Thoracic aorta (tissue), 2 donors: ENCODE measurements around the gene NEMF. TPM values are rescaled to one million over a fixed set of nuclear protein-coding genes. Genes with fewer than 3 reads are reported as not detected.

ENCODE experiments used
- ATAC-seq: fragments of 150-250 bp; one replicate; pipeline ENCODE4 v1.8.0; 2017; ENCODE audit warnings: low read depth; ENCODE audit not compliant: insufficient number of reproducible peaks, low FRiP score
- DNase-seq: peaks from one replicate; pipeline ENCODE4 v3.0.0-alpha.2; 2020; ENCODE audit warnings: low spot score
- H3K27ac ChIP-seq, 2 donors: fragments of 200-600 bp; sonication (generic); 1 replicate in 1 of 2; 2 replicates in 1 of 2; pipeline ENCODE4 v1.5.1; 2016; ENCODE audit warnings: mild to moderate bottlenecking in 2 of 2, moderate library complexity in 2 of 2
- H3K27me3 ChIP-seq: fragments of 200-600 bp; sonication (generic); replicated peaks from 2 replicates; pipeline ENCODE4 v1.6.0; 2016; ENCODE audit warnings: mild to moderate bottlenecking; ENCODE audit not compliant: insufficient read depth
- H3K36me3 ChIP-seq: fragments of 200-600 bp; sonication (generic); one replicate; pipeline ENCODE4 v1.5.1; 2016
- H3K4me1 ChIP-seq, 2 donors: fragments of 200-600 bp; sonication (generic); 1 replicate in 1 of 2; 2 replicates in 1 of 2; pipeline versions ENCODE4 v1.5.1 to v1.6.0; 2016; ENCODE audit warnings: low read depth in 2 of 2, mild to moderate bottlenecking in 1 of 2; ENCODE audit not compliant: control insufficient read depth in 1 of 2
- H3K4me3 ChIP-seq: fragments of 200-600 bp; sonication (generic); 2 replicates; pipeline ENCODE4 v1.5.1; 2016; ENCODE audit warnings: mild to moderate bottlenecking
- H3K9me3 ChIP-seq: fragments of 200-600 bp; sonication (generic); 2 replicates; pipeline ENCODE4 v1.5.1; 2016
- CTCF ChIP-seq: fragments of 200-600 bp; sonication (generic); IDR thresholded peaks from one replicate; pipeline ENCODE4 v1.5.1; 2019; ENCODE audit warnings: antibody characterized with exemption
- total RNA-seq, 2 donors: library from RNA; depleted of rRNA; stranded (reverse); fragments of >200 nt; gene quantifications; one replicate each; pipeline versions ENCODE4 v1.1.0 to v1.2.3, GENCODE V29; 2016

NEMF gene
- total RNA-seq, 2 donors from 2014 or later = 49.5 to 126 TPM

DNA sequence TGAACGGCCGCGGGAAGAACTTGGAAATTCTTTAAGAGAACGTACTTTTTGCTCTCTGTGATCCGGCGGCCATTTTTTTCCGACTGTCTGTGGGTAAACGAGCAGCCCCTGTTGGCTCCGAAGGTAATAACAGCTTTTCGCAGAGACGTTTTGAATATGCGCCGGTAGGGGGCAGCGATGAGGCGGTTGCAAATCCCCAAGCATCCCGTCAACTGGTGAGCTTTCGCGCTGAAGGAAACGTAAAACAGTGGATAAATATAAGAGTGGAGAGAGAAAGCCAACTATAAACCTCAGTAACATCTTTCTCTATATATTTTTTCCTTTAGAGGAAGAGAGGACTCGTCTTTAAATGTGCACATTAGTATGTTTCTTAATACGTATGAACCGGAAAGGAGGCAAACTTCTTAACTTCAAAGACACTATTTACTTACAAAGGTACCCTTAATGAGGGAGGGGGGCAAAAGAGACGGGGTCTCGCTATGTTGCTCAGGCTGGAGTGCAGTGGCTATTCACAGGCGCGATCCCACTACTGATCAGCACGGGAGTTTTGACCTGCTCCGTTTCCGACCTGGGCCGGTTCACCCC, 9.6 kb upstream of the NEMF start:
- TF ChIP-seq CTCF = peak; percentile 100
- Histone ChIP-seq H3K27me3 (no peaks in the 10 kb centered on the region), H3K36me3 (no peaks in the 10 kb centered on the region), H3K9me3 (no peaks in the 10 kb centered on the region), H3K27ac (peak overlapping the region; percentile 97 to 99), H3K4me3 (peak overlapping the region; percentile 78), H3K4me1 (peaks cover 14 to 30% of the 10 kb centered on the region in 2 donors)
- peak; percentile 22 for ATAC-seq
- peak; percentile 62 for DNase-seq

DNA sequence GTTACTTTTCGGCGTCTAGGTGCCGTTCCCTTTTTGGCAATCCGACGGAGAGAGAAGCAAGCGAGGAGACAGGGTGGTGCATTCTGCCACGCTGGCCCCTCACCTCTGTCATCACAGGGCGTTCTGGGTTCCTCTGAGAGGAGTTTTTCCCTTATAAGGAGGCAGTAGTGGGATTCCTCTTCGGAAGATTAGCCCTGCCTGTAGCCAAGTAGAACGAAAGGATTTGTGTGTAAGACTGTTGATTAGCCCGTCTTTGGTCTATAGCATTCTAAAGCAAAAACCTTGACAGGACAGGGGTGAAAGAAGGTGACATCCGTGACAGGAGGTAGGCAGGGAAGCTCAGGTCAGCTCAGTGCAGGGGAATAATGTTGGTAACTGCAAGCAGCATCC, 9.1 kb upstream of the NEMF start:
- Histone ChIP-seq H3K9me3 (no peaks in the 10 kb centered on the region), H3K4me3 (peak overlapping the region; percentile 78), H3K36me3 (no peaks in the 10 kb centered on the region), H3K4me1 (peaks cover 14 to 28% of the 10 kb centered on the region in 2 donors), H3K27me3 (no peaks in the 10 kb centered on the region), H3K27ac (peak overlapping the region; percentile 97 to 99)
- peak; percentile 13 for DNase-seq
- peak; percentile 33 for ATAC-seq
- no peak for TF ChIP-seq CTCF

DNA sequence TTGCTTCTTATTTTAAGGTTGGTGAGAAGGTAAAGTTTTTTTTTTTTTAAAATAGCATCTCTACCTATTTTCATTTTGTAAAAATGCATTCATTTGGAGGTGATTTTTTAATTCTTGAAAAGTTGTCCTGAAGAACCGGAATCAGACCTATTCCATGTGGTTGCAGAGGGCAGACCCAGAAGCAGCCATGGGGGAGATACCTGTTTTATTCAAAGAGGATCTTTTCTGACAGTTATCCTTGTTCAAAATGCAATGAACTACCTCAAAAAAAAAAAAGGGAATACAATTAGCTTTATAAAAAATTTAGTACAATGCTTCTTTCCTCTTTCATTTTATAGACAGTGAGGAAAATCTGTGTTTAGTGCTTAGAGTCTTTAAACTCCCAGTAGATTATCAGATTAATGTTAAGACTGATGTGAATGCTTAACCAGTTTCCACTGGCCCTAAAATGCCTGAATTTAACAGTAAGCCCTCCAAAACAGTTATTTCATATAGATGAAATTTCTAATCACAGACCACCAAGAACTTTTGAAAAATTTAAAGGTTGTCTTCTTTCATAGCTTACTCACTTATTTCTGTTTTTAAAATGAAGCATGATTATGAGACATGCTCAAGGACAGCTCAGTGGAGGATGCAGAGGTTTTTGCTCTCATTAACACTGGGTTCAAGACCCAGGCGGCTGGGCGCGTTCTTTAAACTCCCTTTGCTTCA, 8.6 kb upstream of the NEMF start:
- no peaks in the 10 kb centered on the region for H3K27me3 ChIP-seq
- DNase-seq = no peak
- no peak for TF ChIP-seq CTCF
- no peak for ATAC-seq
- peak overlapping the region; percentile 78 for H3K4me3 ChIP-seq
- no peaks in the 10 kb centered on the region for H3K36me3 ChIP-seq
- H3K9me3 ChIP-seq = no peaks in the 10 kb centered on the region
- H3K27ac ChIP-seq = peak overlapping the region; percentile 97 to 99
- peaks cover 14 to 28% of the 10 kb centered on the region in 2 donors for H3K4me1 ChIP-seq

DNA sequence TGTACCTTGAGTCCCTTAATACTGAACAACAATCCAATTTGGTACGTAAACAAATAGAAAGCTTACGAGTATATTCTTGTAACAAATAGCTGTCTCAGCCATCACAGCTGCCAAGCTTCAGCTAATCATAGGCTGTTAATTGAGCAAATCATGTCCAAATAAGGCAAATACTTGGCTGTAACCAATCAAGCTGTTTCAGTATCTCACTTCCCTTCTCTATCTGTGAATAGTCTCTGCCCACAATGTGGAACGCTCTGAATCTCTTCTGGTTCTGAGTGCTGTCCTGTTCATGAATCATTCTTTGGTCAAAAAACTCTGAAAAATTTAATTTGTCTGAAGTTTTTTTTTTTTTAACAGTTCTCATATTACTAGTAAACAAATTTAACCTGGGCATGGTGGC, 5.8 kb upstream of the NEMF start:
- Histone ChIP-seq H3K27ac (no peak overlapping the region), H3K4me1 (peaks cover 7 to 9% of the 10 kb centered on the region in 2 donors), H3K36me3 (no peaks in the 10 kb centered on the region), H3K27me3 (no peaks in the 10 kb centered on the region), H3K9me3 (no peaks in the 10 kb centered on the region), H3K4me3 (no peak overlapping the region)
- TF ChIP-seq CTCF = no peak
- no peak for ATAC-seq
- no peak for DNase-seq

GRCh38 chr14:49857427-49858003, 4.9 kb upstream of the NEMF start:
- H3K36me3 ChIP-seq = no peaks in the 10 kb centered on the region
- H3K9me3 ChIP-seq = no peaks in the 10 kb centered on the region
- ATAC-seq (no peak), DNase-seq (no peak)
- no peak overlapping the region for H3K4me3 ChIP-seq
- H3K27ac ChIP-seq = no peak overlapping the region
- no peak for TF ChIP-seq CTCF
- H3K4me1 ChIP-seq = peaks cover 7 to 9% of the 10 kb centered on the region in 2 donors
- no peaks in the 10 kb centered on the region for H3K27me3 ChIP-seq
